Ureter (tissue), 1 donor: ENCODE results near the gene WDPCP. TPM values are rescaled to one million over a fixed set of nuclear protein-coding genes. Genes with fewer than 3 reads are reported as not detected.
"Not testable (repeated sequence)": the region's sequence is repeated elsewhere in the genome, so short reads cannot be mapped to it uniquely, and the experiment has no call there.

Experiments
- DNase-seq: peaks from one replicate; pipeline ENCODE4 v3.0.0-alpha.2; 2020; ENCODE audit warnings: low spot score
- total RNA-seq: library from RNA; stranded (reverse); gene quantifications from one replicate; pipeline ENCODE4 v1.2.4, GENCODE V29; 2023
- donor health status: DM: yes; HTN: yes; CAD: no.

WDPCP gene
- total RNA-seq, 1 donor from 2014 or later: 22.1 TPM

- no peak for DNase-seq
These were observed 467.0 kb downstream of the WDPCP start for GRCh38 chr2:63121055-63121834.

- no peak for DNase-seq
These were observed 469.5 kb downstream of the WDPCP start for GRCh38 chr2:63118821-63119220.

- DNase-seq: no peak
These were observed 483.8 kb downstream of the WDPCP start for GRCh38 chr2:63104482-63104881.

GRCh38 chr2:63101954-63102353, 486.3 kb downstream of the WDPCP start:
- no peak for DNase-seq

GRCh38 chr2:63099032-63099431, 489.2 kb downstream of the WDPCP start:
- no peak for DNase-seq

- no peak for DNase-seq
These were observed 491.8 kb downstream of the WDPCP start for GRCh38 chr2:63096491-63096890.

GRCh38 chr2:63093502-63093901, 494.8 kb downstream of the WDPCP start:
- no peak for DNase-seq

GRCh38 chr2:63092857-63093256, 495.4 kb downstream of the WDPCP start:
- no peak for DNase-seq

- no peak for DNase-seq
These were observed 495.9 kb downstream of the WDPCP start for GRCh38 chr2:63092401-63092800.

GRCh38 chr2:63086687-63087086, 501.6 kb downstream of the WDPCP start:
- DNase-seq: no peak

GRCh38 chr2:63081404-63081803, 506.9 kb downstream of the WDPCP start:
- DNase-seq: no peak

- DNase-seq: no peak
These were observed 509.2 kb downstream of the WDPCP start for GRCh38 chr2:63078852-63079606.

GRCh38 chr2:63074399-63074798, 513.9 kb downstream of the WDPCP start:
- not testable (repeated sequence) for DNase-seq

GRCh38 chr2:63073994-63074393, 514.3 kb downstream of the WDPCP start:
- DNase-seq: no peak

GRCh38 chr2:63071664-63072063, 516.6 kb downstream of the WDPCP start:
- DNase-seq: no peak

Other genes starting within 250 kb of the WDPCP start
- 126 TPM for gene MDH1, start 486 bp upstream of the WDPCP start, total RNA-seq